ENCODE measurements around the gene STAT6.
A peak's percentile ranks its signal among the peaks of the same experiment; 100 is the strongest.

Gene STAT6

GRCh38 chr12:57160741-57161140 lies 49.6 kb upstream of the STAT6 start (continued):
- TF ChIP-seq REST (tag by site-specific recombination; IDR thresholded peaks at IDR 0.05) (no peak), ZNF548 (tag by site-specific recombination; IDR thresholded peaks at IDR 0.05) (no peak), ZNF658 (tag by site-specific recombination; IDR thresholded peaks at IDR 0.05) (no peak), ZSCAN5A (tag by site-specific recombination; IDR thresholded peaks at IDR 0.05) (no peak)

GRCh38 chr12:57160040-57160439 lies 48.9 kb upstream of the STAT6 start:
- POLR2A ChIA-PET = no interaction called here
- Histone ChIP-seq H3K27ac (ENCODE audit: extremely low read depth, low read depth, low read length) (no peak overlapping the region), H3K9me3 (ENCODE audit: control insufficient read depth, insufficient read depth, low read depth, low read length) (no peaks in the 10 kb centered on the region), H3K4me3 (ENCODE audit: low read depth, low read length) (no peak overlapping the region), H3K36me3 (ENCODE audit: control insufficient read depth in 2 of 2, insufficient read depth in 1 of 2, low read length in 2 of 2) (peaks cover 4 to 94% of the 10 kb centered on the region in 2 experiments; a peak in 2 of 3 replicates), H3K4me1 (ENCODE audit: control insufficient read depth, insufficient read depth, low read length) (no peaks in the 10 kb centered on the region)
- TF ChIP-seq GLIS2 (tag by site-specific recombination; IDR thresholded peaks at IDR 0.05) (no peak), KLF16 (tag by site-specific recombination; IDR thresholded peaks at IDR 0.05) (no peak), SP2 (tag by site-specific recombination; IDR thresholded peaks at IDR 0.05) (no peak), ZNF221 (tag by site-specific recombination; IDR thresholded peaks at IDR 0.05; ENCODE audit: borderline replicate concordance) (no peak), EGR2 (tag by site-specific recombination; IDR thresholded peaks at IDR 0.05; ENCODE audit: low read depth) (0 out of 2 replicates have a peak, but pooled peaks have one; percentile 34), WT1 (tag by site-specific recombination; IDR thresholded peaks at IDR 0.05) (peak; percentile 40; the same call in 1 of the 2 replicates), ZFHX2 (tag by site-specific recombination; conservative IDR thresholded peaks at IDR 0.05) (0 out of 2 replicates have a peak, but pooled peaks have one; percentile 25), ZNF354C (tag by site-specific recombination; IDR thresholded peaks at IDR 0.05; ENCODE audit: borderline replicate concordance, low read depth) (no peak)
- CTCF ChIA-PET = interaction anchor here (1.5 kb wide), 1 partner anchor 9 kb away, joined by 4 read pairs; no protein-coding TSS in a partner anchor

- Histone ChIP-seq H3K4me3 (ENCODE audit: low read depth, low read length) (no peak overlapping the region), H3K36me3 (ENCODE audit: control insufficient read depth in 2 of 2, insufficient read depth in 1 of 2, low read length in 2 of 2) (peaks cover 4 to 94% of the 10 kb centered on the region in 2 experiments; a peak in 1 of 3 replicates), H3K9me3 (ENCODE audit: control insufficient read depth, insufficient read depth, low read depth, low read length) (no peaks in the 10 kb centered on the region), H3K27ac (ENCODE audit: extremely low read depth, low read depth, low read length) (no peak overlapping the region), H3K4me1 (ENCODE audit: control insufficient read depth, insufficient read depth, low read length) (no peaks in the 10 kb centered on the region)
- POLR2A ChIA-PET = interaction anchor here (1.0 kb wide), 1 partner anchor 12 kb away, joined by 3 read pairs; the partner anchor contains the start of gene LRP1-AS
- CTCF ChIA-PET = no interaction called here
- TF ChIP-seq ZNF155 (tag by site-specific recombination; IDR thresholded peaks at IDR 0.05) (no peak), ZNF366 (tag by site-specific recombination; conservative IDR thresholded peaks at IDR 0.05) (no peak), ZBTB6 (tag by site-specific recombination; IDR thresholded peaks at IDR 0.05) (no peak), ZBTB20 (tag by site-specific recombination; IDR thresholded peaks at IDR 0.05) (no peak), ZSCAN18 (tag by site-specific recombination; IDR thresholded peaks at IDR 0.05) (no peak), TSHZ1 (tag by site-specific recombination; IDR thresholded peaks at IDR 0.05; ENCODE audit: borderline replicate concordance) (no peak), ZBTB48 (tag by site-specific recombination; IDR thresholded peaks at IDR 0.05) (no peak)
These were observed 48.1 kb upstream of the STAT6 start for GRCh38 chr12:57159311-57159710.
